Measurements from ENCODE around the gene CALHM6.

Gene CALHM6

DNA sequence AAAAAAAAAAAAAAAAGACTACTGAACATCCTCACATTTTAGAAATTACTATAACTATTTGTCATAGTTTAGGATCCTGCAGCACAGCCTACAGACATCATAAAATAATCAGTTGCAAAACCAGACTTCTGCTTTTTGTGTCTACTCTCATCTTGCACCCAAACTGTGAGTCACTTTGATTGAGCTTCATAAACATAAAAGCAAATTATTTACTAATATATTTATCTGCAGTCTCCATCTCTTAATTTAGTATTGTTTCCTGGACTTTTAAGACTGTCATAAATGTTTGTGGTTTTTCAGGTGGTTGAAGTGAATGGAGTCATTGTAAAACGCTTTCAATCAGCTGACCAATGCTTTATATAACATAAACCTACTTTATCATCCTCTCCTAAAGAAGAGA is 14.8 kb upstream of the CALHM6 start:
- peak; percentile 58 for DNase-seq

DNA sequence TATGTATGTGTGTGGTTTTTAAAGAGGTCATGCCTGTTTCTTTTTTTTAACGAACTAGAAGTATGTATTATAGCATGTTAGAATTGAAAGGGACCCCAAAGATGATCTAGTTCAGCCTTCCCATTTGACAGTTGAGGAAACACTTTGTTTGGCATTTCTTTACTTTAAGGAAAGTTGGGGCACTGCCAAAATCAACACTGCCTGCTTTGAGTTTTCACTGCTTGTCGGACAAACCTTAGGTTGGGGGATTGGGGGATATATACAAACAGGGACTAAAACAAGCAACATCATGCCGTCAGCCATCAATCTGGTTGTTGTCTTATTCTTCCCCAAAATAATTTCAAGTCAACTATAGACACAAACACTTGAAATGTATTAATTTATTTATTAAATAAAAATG is 14.1 kb upstream of the CALHM6 start:
- no peak for DNase-seq

DNA sequence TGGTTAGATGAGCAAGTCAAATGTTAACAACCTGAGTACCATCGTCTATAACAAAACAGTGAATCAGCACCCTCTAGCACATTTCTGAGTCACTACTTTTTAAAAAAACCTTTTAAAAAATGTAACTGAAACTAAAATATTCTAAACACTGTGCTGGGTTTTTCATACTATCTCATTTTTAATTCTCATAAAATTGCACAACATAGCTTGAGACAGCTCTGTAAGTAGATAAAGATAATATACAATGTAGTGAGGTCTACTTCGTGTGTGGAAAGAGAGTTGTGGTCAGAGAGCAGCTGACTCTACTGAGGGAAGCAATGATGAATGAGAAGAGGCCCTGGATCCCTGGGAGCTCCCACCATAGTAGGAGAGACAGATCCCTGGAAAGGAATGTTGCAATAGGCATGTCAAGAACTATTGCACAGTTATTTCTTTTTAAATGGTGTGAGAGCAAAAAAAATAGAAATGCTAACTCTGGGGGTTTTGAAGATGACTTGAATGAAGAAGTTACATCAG is 13.6 kb upstream of the CALHM6 start:
- DNase-seq: peak; percentile 72

DNA sequence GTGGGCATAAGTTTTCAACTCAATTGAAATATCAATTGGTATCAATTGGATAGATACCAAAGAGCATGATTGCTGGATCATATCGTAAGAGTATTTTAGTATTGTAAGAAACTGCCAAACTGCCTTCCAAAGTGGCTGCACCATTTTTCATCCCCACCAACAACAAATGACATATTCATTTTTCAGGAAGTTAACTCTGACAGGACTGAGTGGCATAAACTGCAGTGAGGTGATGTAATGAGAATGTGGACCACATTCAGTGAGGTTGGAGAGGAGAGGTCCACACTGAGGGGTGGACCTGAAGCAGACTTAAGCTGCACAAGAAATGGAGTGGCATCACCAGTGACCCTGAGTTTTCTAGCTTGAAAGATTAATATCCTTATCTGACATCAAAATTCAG is 11.6 kb upstream of the CALHM6 start:
- no peak for DNase-seq

DNA sequence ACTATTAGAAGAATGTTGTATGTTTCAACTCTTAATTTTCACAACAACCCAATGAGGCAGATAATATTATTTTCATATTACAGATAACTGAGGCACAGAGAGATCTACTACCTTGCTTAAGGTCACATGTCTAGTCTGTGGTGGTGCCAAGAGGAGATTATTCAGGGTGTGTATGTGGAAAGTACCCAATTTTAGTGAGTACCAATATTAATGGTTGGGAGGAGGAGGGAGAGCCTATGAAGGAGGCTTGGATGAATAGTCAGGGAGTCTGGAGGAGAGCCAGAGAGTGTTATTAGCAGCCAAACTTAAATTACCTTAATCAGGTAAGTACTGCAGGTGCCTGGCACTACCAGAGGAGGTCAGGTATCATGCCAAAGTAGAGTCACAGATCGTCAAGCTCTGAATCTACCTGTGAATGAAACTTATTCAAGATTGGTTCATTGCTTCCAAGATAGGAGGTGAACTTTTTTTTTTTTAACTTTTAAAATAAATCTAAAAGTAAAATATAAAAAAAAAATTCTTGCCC is 10.9 kb upstream of the CALHM6 start:
- DNase-seq: no peak

DNA sequence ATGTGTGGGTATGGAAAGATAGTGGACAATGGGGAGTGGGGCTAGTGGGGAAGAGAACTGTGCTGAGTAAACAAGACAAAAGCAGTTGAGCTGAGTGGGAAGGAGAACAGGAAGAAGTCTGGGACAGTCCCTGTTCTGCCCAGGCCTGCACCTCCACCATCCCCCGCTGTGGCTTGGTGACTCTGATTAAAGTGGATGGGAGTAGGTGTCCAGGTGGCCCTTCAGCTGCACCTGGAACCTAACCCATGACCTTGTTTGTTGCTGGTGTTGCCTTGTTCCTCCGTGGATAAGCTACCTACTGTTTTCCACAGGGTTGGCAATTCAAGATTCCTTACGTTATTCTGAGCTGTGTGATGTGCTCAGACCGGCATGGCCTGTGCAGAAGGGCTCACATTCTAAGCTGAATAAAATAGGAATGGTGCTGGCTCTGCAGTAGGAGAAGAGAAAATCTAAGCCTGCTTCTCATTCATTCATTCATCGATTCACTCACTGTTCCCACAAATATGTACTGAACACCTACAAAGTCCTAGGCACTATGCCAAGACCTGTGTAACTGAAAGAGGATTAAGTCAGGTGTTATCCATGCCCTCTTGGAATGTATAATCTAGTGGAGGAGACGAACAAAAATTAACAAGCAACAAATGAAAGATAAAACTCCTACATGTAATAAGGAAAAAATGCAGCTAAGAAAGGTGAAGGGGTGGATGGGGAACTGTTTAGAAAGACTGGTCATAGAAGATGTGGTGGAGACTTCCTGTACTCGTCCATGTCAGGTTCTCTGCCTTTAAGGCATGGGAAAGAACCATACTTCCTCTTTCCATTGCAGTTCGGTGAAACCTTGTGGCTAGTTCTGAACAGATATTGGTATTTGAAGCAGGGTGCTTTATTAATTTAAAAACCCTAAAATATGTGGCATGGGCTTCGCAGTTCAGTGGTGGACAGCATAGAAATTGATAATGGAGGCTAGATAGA is 10.1 kb upstream of the CALHM6 start:
- peak; percentile 74 for DNase-seq

DNA sequence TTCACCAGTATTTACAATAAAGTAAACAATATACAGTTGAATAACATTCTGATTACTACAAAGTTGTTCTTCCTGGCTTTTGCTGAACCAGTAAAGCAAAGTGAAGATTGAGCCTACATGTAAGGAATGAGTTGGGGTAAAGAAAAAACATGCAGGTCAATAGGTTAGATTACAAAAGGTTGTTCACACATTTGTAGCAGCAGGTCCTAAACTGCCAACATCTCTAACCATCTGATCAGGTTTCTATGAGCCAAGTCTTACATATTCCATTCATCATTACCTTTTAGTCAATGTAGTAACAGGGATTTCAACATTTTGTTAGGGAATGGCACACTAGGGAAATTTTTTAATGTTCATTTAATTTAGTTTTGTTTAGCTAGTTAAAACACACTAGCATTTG is 9.3 kb upstream of the CALHM6 start:
- no peak for DNase-seq

DNA sequence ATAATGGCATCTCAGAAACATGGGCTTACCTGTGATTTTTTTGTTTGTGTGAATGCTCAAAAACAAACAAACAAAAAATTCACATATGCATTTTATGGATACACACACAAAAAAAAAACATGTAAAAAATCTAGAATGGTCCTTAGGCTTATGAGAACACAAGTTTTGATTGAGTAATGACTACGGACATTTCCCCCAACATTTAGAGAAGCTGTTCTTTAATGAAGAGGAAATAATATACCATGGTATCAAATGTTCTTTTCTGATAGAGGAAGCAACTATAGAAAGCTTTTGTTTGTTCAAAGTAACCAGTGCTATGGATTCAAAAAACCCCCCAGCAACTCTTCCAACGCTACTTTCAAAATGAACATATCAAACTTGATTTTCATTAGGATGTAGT is 8.6 kb upstream of the CALHM6 start:
- no peak for DNase-seq

DNA sequence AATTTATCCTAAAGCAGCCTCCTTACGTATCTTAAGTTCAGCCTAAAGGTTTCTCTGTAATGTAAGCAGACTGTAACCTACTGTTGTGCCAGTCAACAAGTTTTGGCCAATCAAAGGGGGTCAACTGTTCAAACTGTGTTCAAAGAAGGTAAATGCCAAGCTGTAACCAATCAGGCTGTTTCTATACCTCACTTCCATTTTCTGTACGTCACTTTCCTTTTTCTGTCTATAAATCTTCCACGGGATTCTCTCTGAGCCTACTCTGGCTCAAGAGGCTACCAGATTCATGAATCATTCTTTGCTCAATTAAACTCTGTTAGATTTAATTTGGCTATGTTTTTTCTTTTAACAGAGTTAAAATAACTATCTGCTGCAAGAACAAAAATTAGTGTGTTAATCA is 5.1 kb upstream of the CALHM6 start:
- DNase-seq: no peak

DNA sequence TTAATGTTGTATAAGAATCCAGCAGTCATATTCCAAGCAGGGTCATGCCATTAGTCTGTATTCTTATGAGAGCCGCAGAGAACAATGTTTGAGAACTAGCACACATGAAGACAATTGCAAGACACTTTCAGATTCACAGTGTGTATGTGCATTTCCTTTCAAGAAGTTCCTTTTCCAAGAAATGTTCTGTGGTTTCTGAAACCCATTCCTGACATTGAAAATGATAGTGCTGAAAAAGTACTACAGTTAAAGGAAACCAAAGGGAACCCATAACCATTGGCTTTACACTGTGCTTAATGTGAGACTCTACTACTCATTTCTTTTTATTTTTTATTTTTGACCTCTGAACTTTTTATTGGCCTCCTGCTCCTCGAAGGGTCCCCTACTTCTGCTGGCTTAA is 4.2 kb upstream of the CALHM6 start:
- no peak for DNase-seq

DNA sequence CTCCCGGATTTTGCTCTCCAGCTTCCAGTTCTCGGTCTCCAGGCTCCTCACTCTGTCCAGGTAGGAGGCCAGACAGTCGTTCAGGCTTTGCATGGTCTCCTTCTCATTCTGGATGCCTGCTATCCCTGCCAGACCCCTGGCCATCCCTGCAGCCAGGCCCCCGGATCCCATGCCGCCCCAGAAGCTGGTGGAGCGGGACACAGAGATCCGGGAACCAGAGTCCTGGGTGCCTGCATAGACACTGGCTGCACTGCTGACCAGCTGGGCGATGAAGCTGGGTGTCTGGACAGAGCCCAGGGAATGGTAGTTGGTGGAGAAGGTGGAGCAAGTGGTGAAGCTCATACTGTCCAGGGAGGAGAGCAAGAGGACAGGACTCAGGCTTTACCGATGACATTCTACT is 2.9 kb upstream of the CALHM6 start:
- no peak for DNase-seq

DNA sequence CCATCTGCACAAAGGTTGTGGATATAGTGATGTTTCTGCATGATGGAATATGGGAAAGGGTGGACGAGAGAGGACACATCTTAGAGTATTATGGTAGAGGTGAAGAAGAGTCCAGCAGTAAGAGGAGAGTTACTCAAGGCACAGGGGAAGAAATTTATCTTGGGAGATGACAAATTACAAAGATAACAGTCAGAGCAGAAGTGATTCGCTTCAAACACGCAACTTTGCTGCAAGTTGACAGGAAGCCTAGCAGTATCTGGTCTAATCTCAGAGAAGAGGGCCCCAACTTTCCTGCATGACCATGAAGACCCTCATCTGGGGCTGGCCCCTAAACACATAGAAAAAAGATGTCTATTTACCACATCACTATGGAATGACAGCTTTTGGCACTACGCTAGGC is 1.2 kb upstream of the CALHM6 start:
- DNase-seq: no peak

DNA sequence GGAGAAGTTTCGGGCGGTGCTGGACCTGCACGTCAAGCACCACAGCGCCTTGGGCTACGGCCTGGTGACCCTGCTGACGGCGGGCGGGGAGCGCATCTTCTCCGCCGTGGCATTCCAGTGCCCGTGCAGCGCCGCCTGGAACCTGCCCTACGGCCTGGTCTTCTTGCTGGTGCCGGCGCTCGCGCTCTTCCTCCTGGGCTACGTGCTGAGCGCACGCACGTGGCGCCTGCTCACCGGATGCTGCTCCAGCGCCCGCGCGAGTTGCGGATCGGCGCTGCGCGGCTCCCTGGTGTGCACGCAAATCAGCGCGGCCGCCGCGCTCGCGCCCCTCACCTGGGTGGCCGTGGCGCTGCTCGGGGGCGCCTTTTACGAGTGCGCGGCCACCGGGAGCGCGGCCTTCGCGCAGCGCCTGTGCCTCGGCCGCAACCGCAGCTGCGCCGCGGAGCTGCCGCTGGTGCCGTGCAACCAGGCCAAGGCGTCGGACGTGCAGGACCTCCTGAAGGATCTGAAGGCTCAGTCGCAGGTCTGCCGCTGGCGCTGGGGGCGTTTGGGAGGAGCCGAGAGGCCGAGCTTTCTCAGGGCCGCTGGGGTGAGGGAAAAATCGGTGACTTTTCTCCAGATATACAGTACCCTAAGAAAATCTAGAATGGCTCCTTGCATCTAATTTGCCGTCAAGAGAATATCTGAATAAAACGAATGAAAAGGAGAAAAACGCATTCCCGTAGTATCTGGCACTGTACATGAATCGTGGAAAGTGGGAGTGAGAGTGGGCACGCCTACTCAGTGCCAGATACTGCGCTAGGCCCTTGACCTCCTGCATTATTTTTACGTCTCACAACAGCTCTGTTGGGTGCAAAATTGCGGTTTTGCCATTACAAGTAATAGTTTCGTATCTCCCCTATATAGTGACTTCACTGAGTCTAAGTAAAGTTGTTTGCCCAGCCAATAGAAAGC is 1.0 kb downstream of the CALHM6 start:
- DNase-seq: peak; percentile 75

DNA sequence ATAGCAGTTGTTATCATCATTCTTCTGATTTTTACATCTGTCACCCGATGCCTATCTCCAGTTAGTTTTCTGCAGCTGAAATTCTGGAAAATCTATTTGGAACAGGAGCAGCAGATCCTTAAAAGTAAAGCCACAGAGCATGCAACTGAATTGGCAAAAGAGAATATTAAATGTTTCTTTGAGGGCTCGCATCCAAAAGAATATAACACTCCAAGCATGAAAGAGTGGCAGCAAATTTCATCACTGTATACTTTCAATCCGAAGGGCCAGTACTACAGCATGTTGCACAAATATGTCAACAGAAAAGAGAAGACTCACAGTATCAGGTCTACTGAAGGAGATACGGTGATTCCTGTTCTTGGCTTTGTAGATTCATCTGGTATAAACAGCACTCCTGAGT is 2.1 kb downstream of the CALHM6 start:
- DNase-seq: no peak

DNA sequence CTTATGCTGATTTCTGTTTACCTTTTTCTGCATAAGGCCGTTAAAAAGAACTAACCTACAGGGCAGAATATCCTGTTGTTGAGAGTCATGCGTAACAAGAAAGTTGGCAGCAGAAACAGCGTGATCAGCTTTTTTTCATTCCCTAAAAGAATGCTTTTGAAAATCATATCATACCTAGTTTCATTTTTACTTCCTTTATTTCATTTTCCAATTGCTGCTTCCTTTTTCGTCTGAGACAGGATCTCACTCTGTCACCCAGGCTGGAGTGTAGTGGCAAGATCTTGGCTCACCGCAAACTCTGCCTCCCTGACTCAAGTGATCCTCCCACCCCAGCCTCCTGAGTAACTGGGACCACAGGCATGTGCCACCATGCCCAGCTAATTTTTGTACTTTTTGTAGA is 4.1 kb downstream of the CALHM6 start:
- DNase-seq: peak; percentile 49

DNA sequence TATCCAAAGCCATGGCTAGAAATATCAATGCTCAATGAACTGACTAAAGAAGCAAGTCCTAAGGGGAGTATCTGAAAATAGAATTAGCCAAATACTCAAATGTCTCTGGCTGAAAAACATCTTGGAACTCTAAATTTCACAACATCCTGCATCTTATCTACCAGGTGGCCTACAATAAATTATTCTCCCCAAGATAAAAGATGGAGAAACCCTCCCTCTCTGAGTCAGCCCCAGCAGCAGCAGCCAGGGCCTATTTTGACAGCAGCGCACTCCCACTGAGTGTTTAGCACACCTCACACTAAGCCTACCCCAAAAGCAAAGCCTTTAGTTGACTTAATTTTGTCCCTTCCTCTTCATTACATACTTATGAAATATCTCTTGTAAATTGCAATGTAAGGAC is 5.9 kb downstream of the CALHM6 start:
- DNase-seq: no peak

DNA sequence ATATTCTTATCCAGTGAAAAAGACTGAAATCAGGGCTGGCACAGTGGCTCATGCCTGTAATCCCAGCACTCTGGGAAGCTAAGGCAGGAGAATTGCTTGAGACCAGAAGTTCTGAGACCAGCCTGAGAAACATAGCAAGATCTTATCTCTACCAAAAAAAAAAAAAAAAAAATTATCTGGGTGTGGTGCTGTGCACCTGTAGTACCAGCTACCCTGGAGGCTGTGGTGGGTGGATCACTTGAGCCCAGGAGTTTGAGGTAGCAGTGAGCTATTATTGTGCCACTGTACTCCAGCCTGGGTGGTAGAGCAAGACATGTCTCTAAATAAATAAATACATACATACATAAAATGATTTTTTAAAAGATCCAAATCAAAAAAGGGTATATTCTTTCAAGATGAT is 6.3 kb downstream of the CALHM6 start:
- DNase-seq: peak; percentile 18

DNA sequence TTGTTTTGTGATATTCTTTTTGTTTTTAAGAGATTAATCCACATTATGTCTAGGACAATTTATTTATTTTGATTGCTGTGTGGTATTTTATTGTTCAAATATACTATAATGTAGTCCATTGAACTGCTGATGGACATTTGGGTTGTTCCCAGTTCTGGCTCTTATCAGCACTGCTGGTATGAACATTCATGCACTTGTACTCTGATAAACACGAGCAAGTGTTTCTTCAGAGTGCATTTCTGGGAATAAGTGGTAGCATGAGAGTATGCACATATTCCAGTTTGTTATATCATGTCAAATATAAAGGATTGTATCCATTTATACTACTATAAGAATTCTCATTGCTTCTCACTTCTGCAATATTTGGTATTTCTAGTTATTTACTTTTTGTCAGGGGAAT is 7.1 kb downstream of the CALHM6 start:
- DNase-seq: peak; percentile 84

DNA sequence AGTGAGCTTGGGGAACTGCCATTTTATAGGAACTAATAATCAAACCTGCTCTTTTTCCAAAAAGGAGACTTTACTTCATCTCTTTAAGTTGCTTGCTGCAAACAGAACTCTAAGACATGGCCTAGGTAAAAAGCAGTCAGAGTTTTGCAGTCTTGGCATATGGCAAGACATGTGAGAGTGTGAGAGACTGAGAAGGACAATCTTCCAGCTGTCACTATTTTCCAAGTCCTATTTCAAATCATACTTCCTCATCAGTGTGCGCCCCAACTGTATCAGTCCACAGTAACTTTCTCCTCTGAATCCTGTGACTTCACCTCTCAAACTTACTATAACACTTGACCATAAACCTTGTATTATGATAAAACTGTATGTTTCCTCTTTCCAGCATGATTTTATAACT is 10.4 kb downstream of the CALHM6 start:
- no peak for DNase-seq

DNA sequence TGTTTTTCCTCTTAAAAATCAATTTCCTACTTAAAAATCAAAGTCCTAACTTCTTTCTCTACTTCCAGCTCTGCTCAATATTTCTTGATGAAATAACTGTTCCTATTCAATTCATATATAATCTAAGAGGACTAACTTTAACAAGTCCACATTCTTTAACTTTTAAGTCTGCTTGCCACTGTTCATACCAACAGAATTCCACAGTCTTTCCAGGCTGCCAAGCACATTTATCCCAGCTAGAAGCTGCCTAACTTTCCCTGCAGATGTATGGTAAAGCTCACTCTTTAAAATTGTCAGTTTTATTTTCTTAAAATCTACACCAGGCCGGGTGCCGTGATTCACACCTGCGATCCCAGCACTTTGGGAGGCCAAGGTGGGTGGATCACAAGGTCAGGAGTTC is 11.5 kb downstream of the CALHM6 start:
- DNase-seq: no peak

DNA sequence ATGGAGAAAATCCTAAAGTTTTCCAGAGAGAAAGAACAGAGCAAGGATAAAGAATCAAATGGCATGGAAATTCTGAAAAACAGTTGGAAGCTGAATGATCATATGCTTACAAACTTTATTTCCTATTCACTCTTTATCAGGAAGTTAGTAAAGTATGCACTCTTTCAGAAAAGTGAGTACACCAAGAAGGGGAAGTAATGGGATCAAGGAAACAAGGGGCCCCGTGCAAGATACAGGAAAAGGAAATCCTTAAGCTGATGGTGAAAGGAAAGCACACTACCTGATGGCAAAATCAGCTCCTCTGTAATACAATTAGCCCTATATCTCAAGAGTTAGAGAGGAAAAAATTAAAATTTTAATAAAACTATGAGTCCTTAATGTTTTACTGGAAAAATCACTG is 14.0 kb downstream of the CALHM6 start:
- DNase-seq: no peak

DNA sequence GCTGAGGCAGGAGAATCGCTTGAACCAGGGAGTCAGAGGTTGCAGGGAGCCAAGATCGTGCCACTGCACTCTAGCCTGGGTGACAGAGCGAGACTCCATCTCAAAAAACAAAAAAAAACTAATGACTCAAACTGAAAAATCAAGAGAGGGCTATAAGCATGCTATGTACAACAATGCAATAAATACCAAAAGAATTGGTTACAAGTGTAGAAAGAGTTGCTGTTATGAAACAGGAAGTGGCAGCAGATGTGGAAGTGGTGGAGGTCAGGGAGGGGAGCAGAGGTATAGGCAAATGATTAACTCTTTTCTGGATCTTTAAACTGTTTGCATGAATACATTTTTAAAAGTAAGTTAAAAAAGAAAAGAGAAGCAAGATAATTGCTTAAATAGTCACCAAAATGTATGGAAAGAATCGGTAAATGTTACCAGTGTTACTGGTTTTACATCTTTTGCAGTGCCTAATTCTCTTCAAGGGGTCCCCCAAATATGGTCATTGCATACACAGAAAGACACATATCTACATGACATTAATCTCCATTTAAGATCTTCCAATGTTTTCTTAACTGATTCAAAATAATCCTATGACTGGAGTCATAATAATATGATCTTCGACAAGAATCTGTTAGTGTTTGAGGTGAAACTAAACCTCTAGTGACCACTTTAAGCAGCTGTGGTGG is 15.0 kb downstream of the CALHM6 start:
- peak; percentile 74 for DNase-seq

DNA sequence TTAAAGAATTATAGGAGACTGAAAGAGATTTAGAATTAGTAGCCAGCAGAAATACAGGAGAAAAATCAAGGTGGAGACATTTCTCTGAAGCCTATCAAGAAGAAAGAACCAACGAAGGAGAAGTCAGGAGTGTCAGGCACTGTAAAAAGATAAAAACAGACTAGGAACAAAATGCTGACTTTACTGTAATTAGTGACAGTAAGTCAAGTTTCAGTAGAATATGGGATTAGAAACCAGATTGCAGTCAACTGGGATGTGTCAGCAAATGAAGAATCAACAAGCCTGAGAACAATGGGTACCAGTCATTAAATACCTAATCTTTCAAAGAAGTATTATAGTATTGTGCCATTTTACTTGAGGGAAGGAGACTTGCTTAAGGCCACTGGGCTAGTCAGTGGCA is 21.6 kb downstream of the CALHM6 start:
- no peak for DNase-seq

All from hematopoietic multipotent progenitor cell treated with erythropoietin and hydrocortisone succinate and interleukin-3 and kit ligand, for 6 days (in vitro differentiated cells).